CD4-positive, alpha-beta T cell treated with Interferon alpha-2 for 1 hour (primary cell): ENCODE results near the gene TDRD12.

Experiments
- DNase-seq, 2 donors: peaks; one replicate each; pipeline ENCODE4 v3.0.0-alpha.2; 2020 to 2022

Gene TDRD12

GRCh38 chr19:32869966-32870573 is 150.5 kb downstream of the TDRD12 start:
- no peak for DNase-seq

DNA sequence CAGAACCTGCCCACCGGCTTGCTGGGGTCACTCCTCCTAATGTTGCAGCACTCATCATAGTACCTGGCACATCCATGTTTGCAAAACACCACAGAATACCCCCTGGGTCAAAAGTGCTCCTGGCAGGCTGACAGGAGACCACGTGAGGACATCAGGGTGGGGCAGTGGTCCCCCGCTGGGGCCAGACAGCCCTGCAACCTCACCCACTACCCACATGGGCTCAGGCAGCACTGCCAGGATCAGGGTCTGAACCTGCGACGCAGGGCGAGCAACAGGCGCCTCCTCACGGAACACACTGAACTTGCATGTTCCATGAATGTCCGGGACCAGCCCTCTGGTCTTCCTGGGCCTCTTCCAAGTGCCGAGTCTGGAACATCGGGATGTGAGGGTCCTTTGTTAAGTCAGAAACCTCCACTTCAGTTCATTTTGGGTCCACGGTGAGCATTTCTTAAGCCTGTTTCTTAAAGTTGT is 151.4 kb downstream of the TDRD12 start:
- DNase-seq: no peak

DNA sequence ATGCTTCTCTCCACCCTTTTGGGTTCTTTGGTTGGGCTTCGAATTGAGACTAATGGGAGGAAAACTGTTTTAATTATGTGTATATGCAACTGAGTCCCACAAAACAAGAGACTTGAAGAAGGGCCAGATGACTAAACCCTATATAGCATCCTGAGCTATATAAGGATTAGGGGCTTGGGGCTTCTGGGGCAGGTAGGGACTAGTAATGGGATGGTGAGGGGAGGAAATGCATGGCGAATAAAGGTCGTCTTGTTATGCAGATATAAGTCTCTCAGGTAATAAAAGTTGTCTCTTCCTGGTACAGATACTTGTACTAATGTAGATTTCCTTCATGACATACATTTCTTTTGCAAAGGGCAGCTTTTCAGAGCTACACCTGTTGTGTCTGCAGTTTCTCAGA is 152.8 kb downstream of the TDRD12 start:
- DNase-seq: no peak

DNA sequence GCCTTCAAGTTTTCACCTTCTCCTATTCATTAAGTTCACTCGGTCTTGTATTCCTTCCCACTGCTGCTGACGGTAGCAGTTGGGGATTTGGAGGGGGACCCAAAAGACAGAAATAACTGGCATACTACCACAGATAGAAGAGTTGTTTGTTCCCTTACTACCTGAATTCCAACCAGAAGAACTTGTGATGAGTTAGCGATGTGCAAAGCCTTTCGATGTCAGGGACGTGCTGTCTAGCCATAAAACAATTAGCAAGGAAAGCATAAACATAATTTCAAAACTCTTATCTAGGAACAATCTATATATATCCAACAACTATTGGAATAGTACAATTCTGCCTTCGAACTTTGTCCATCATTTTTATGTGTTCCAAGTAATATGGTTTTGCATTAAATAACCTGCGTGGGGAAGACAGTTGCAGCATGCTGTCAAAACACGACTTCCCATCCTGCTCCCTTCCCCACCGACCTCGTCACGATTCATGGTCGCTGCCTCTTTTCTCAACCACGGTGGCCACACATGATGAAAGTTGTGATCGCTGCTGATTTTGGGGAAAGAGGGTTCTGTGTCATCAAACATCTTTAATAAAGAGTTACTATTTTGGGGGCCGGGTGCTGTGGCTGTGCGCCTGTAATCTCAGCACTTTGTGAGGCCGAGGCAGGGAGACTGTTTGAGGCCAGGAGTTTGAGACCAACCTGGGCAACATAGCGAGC is 153.8 kb downstream of the TDRD12 start:
- no peak for DNase-seq

- DNase-seq: no peak
Measured at GRCh38 chr19:32874605-32875004, 155.0 kb downstream of the TDRD12 start.

- no peak for DNase-seq
Measured at GRCh38 chr19:32875428-32875827, 155.9 kb downstream of the TDRD12 start.

- no peak for DNase-seq
Measured at GRCh38 chr19:32876236-32876918, 156.8 kb downstream of the TDRD12 start.

- no peak for DNase-seq
Measured at GRCh38 chr19:32876919-32877285, 157.3 kb downstream of the TDRD12 start.
